GM12891 (cell line): Measurements from ENCODE around the gene PNPLA7.

ENCODE experiments used
- POLR2A ChIP-seq: IDR thresholded peaks from 2 replicates; pipeline ENCODE4 v1.6.1; 2011; ENCODE audit warnings: low read depth, low read length, control low read depth
- POLR2AphosphoS5 ChIP-seq: IDR thresholded peaks from 2 replicates; pipeline ENCODE4 v1.6.1; 2011; ENCODE audit warnings: low read depth, low read length, control low read depth

GRCh38 chr9:137411645-137412380 lies 138.4 kb downstream of the PNPLA7 start:
- TF ChIP-seq POLR2A = no peak
- TF ChIP-seq POLR2AphosphoS5 = no peak
